IPS-18a (cell line): ENCODE results near the gene TNFAIP3.
"Not testable (repeated sequence)": the region's sequence is repeated elsewhere in the genome, so short reads cannot be mapped to it uniquely, and the experiment has no call there.

Experiments used
- H3K27ac ChIP-seq: one replicate; pipeline ENCODE4 v1.5.1; 2013; ENCODE audit warnings: low read length
- H3K27me3 ChIP-seq: one replicate; pipeline ENCODE4 v1.6.1; 2013; ENCODE audit warnings: mild to moderate bottlenecking, low read length; ENCODE audit not compliant: control insufficient read depth, insufficient read depth
- H3K36me3 ChIP-seq: one replicate; pipeline ENCODE4 v1.6.1; 2013; ENCODE audit warnings: low read depth, low read length; ENCODE audit not compliant: control insufficient read depth
- H3K4me1 ChIP-seq: one replicate; pipeline ENCODE4 v1.6.1; 2013; ENCODE audit warnings: low read depth, low read length; ENCODE audit not compliant: control insufficient read depth
- H3K4me3 ChIP-seq: one replicate; pipeline ENCODE4 v1.5.1; 2013; ENCODE audit warnings: low read length
- H3K9ac ChIP-seq: one replicate; pipeline ENCODE4 v1.6.1; 2013; ENCODE audit warnings: mild to moderate bottlenecking, low read length, moderate library complexity
- H3K9me3 ChIP-seq: one replicate; pipeline ENCODE4 v1.6.1; 2013; ENCODE audit warnings: low read depth, low read length; ENCODE audit not compliant: control insufficient read depth

Gene TNFAIP3

GRCh38 chr6:137882225-137882961 is 15.3 kb downstream of the TNFAIP3 start:
- Histone ChIP-seq H3K4me3 (no peak overlapping the region), H3K27me3 (no peaks in the 10 kb centered on the region), H3K36me3 (peaks cover 32% of the 10 kb centered on the region), H3K27ac (no peak overlapping the region), H3K4me1 (peaks cover 19% of the 10 kb centered on the region), H3K9ac (no peak overlapping the region), H3K9me3 (no peaks in the 10 kb centered on the region)

GRCh38 chr6:137883400-137884148 is 16.5 kb downstream of the TNFAIP3 start:
- H3K4me1 ChIP-seq, result peaks cover 19% of the 10 kb centered on the region
- no peaks in the 10 kb centered on the region for H3K27me3 ChIP-seq
- H3K4me3 ChIP-seq, result no peak overlapping the region
- no peaks in the 10 kb centered on the region for H3K9me3 ChIP-seq
- no peak overlapping the region for H3K9ac ChIP-seq
- no peak overlapping the region for H3K27ac ChIP-seq
- peaks cover 22% of the 10 kb centered on the region for H3K36me3 ChIP-seq

- Histone ChIP-seq H3K9me3 (no peaks in the 10 kb centered on the region), H3K36me3 (peaks cover 22% of the 10 kb centered on the region), H3K27me3 (no peaks in the 10 kb centered on the region), H3K9ac (no peak overlapping the region), H3K27ac (no peak overlapping the region), H3K4me1 (peaks cover 11% of the 10 kb centered on the region), H3K4me3 (no peak overlapping the region)
These were observed 17.3 kb downstream of the TNFAIP3 start for GRCh38 chr6:137884149-137884909.

GRCh38 chr6:137884910-137885229 is 17.8 kb downstream of the TNFAIP3 start:
- not testable (repeated sequence) for H3K4me1 ChIP-seq, H3K4me3 ChIP-seq, H3K27ac ChIP-seq, H3K9me3 ChIP-seq, H3K9ac ChIP-seq, H3K27me3 ChIP-seq
- H3K36me3 ChIP-seq, result peaks cover 22% of the 10 kb centered on the region

GRCh38 chr6:137886226-137886625 is 19.2 kb downstream of the TNFAIP3 start:
- not testable (repeated sequence) for H3K9ac ChIP-seq

DNA sequence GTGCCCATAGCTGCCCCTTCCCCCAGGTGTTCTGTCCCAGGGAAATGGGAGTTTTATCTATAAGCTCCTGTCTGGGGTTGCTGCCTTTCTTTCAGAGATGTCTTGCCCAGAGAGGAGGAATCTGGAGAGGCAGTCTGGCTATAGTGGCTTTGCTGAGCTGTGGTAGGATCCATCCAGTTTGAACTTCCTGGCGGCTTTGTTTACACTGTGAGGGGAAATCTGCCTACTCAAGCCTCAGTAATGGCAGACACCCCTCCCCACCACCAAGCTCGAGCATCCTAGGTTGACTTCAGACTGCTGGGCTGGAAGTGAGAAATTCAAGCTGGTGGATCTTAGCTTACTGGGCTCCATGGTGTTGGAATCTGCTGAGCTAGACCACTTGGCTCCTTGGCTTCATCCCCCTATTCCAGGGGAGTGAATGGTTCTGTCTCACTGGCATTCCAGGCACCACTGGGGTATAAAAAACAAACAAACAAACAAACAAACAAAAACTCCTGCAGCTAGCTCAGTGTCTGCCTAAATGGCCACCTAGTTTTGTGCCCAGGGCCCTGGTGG is 24.0 kb downstream of the TNFAIP3 start:
- no peaks in the 10 kb centered on the region for H3K9me3 ChIP-seq

More at GRCh38 chr6:137886226-137886625, 19.2 kb downstream of the TNFAIP3 start:
- peaks cover 12% of the 10 kb centered on the region for H3K36me3 ChIP-seq
- H3K27me3 ChIP-seq, H3K4me1 ChIP-seq, H3K4me3 ChIP-seq, H3K27ac ChIP-seq, H3K9me3 ChIP-seq: not testable (repeated sequence)

DNA sequence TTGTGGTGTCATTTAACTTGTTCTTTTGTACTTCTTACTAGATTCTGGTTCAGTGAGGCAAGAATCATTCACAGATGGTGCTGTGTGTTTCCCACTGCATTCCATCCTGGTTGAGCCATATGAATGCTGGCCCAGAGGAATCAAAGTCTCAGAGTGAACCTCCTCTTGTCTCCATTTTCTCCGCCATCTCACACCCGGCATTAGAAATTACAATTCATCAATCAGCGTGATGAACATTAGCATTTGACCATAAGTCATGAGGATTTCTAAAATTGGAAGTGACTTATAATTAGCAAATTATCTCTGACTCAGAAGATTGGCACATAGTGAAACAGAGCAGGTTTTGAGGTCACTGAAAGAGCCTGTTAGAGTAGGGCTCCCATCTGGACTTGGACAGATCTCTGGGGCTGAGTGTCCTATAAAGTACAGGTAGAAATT is 25.2 kb downstream of the TNFAIP3 start:
- Histone ChIP-seq H3K9ac (no peak overlapping the region), H3K27me3 (no peaks in the 10 kb centered on the region), H3K36me3 (no peaks in the 10 kb centered on the region), H3K9me3 (no peaks in the 10 kb centered on the region), H3K4me3 (no peak overlapping the region), H3K4me1 (no peaks in the 10 kb centered on the region), H3K27ac (no peak overlapping the region)

More for the DNA sequence above, 24.0 kb downstream of the TNFAIP3 start:
- no peak overlapping the region for H3K27ac ChIP-seq
- H3K9ac ChIP-seq, result no peak overlapping the region
- no peak overlapping the region for H3K4me3 ChIP-seq
- H3K27me3 ChIP-seq, result no peaks in the 10 kb centered on the region
- H3K36me3 ChIP-seq, result no peaks in the 10 kb centered on the region
- no peaks in the 10 kb centered on the region for H3K4me1 ChIP-seq

- H3K27me3 ChIP-seq, result no peaks in the 10 kb centered on the region
- no peaks in the 10 kb centered on the region for H3K4me1 ChIP-seq
- no peaks in the 10 kb centered on the region for H3K9me3 ChIP-seq
- no peaks in the 10 kb centered on the region for H3K36me3 ChIP-seq
- no peak overlapping the region for H3K4me3 ChIP-seq
- no peak overlapping the region for H3K27ac ChIP-seq
- H3K9ac ChIP-seq, result no peak overlapping the region
These were observed 26.1 kb downstream of the TNFAIP3 start for GRCh38 chr6:137893181-137893580.

- no peak overlapping the region for H3K4me3 ChIP-seq
- no peaks in the 10 kb centered on the region for H3K36me3 ChIP-seq
- no peak overlapping the region for H3K9ac ChIP-seq
- no peaks in the 10 kb centered on the region for H3K4me1 ChIP-seq
- no peaks in the 10 kb centered on the region for H3K27me3 ChIP-seq
- no peak overlapping the region for H3K27ac ChIP-seq
- H3K9me3 ChIP-seq, result no peaks in the 10 kb centered on the region
These were observed 26.7 kb downstream of the TNFAIP3 start for GRCh38 chr6:137893726-137894125.

- H3K4me1 ChIP-seq, H3K27ac ChIP-seq, H3K36me3 ChIP-seq, H3K27me3 ChIP-seq, H3K9ac ChIP-seq, H3K4me3 ChIP-seq, H3K9me3 ChIP-seq: not testable (repeated sequence)
These were observed 27.3 kb downstream of the TNFAIP3 start for GRCh38 chr6:137894378-137894777.

- no peaks in the 10 kb centered on the region for H3K36me3 ChIP-seq
- no peak overlapping the region for H3K9ac ChIP-seq
- H3K27ac ChIP-seq, result no peak overlapping the region
- H3K9me3 ChIP-seq, result no peaks in the 10 kb centered on the region
- no peaks in the 10 kb centered on the region for H3K27me3 ChIP-seq
- H3K4me3 ChIP-seq, result no peak overlapping the region
- H3K4me1 ChIP-seq, result no peaks in the 10 kb centered on the region
These were observed 27.8 kb downstream of the TNFAIP3 start for GRCh38 chr6:137894779-137895385.
